Measurements from ENCODE around the gene UBXN4. TPM values are rescaled to one million over a fixed set of nuclear protein-coding genes. Genes with fewer than 3 reads are reported as not detected.

The UBXN4 gene
- total RNA-seq, 1 donor from 2014 or later, result 88.1 TPM

GRCh38 chr2:135744760-135745314 lies 3.2 kb downstream of the UBXN4 start:
- no peaks in the 10 kb centered on the region for H3K27me3 ChIP-seq (ENCODE audit: low read depth)
- peaks cover 39% of the 10 kb centered on the region for H3K36me3 ChIP-seq
- TF ChIP-seq CTCF (IDR thresholded peaks at IDR 0.05), result no peak
- no peak overlapping the region for H3K4me3 ChIP-seq
- H3K9me3 ChIP-seq, result no peaks in the 10 kb centered on the region
- ATAC-seq, result no peak
- no peak for DNase-seq
- H3K27ac ChIP-seq, result no peak overlapping the region
- H3K4me1 ChIP-seq, result peaks cover 33% of the 10 kb centered on the region
- intact Hi-C loops (cut with DNase I), result no loop called here

- DNase-seq, result no peak
- peaks cover 45% of the 10 kb centered on the region for H3K36me3 ChIP-seq
- H3K4me3 ChIP-seq, result no peak overlapping the region
- no peaks in the 10 kb centered on the region for H3K9me3 ChIP-seq
- intact Hi-C loops (cut with DNase I), result no loop called here
- no peak overlapping the region for H3K27ac ChIP-seq
- no peak for TF ChIP-seq CTCF (IDR thresholded peaks at IDR 0.05)
- no peaks in the 10 kb centered on the region for H3K27me3 ChIP-seq (ENCODE audit: low read depth)
- peaks cover 33% of the 10 kb centered on the region for H3K4me1 ChIP-seq
- no peak for ATAC-seq
These were observed 3.9 kb downstream of the UBXN4 start for GRCh38 chr2:135745545-135745944.

GRCh38 chr2:135755573-135755972 lies 13.9 kb downstream of the UBXN4 start:
- Histone ChIP-seq H3K27me3 (ENCODE audit: low read depth) (no peaks in the 10 kb centered on the region), H3K4me1 (no peaks in the 10 kb centered on the region), H3K27ac (no peak overlapping the region), H3K9me3 (peaks cover 13% of the 10 kb centered on the region), H3K4me3 (no peak overlapping the region), H3K36me3 (peaks cover 92% of the 10 kb centered on the region)
- no peak for DNase-seq
- intact Hi-C loops (cut with DNase I), result no loop called here
- ATAC-seq, result no peak
- no peak for TF ChIP-seq CTCF (IDR thresholded peaks at IDR 0.05)

GRCh38 chr2:135756692-135757091 lies 15.0 kb downstream of the UBXN4 start:
- no peak for DNase-seq
- Histone ChIP-seq H3K4me1 (no peaks in the 10 kb centered on the region), H3K36me3 (peaks cover 96% of the 10 kb centered on the region), H3K27ac (no peak overlapping the region), H3K9me3 (peaks cover 13% of the 10 kb centered on the region), H3K4me3 (no peak overlapping the region), H3K27me3 (ENCODE audit: low read depth) (no peaks in the 10 kb centered on the region)
- no peak for ATAC-seq
- intact Hi-C loops (cut with DNase I), result no loop called here
- TF ChIP-seq CTCF (IDR thresholded peaks at IDR 0.05), result no peak

GRCh38 chr2:135762022-135762421 lies 20.4 kb downstream of the UBXN4 start:
- intact Hi-C loops (cut with DNase I), result no loop called here
- Histone ChIP-seq H3K4me1 (no peaks in the 10 kb centered on the region), H3K9me3 (peaks cover 5% of the 10 kb centered on the region), H3K36me3 (peaks cover 100% of the 10 kb centered on the region), H3K27ac (no peak overlapping the region), H3K27me3 (ENCODE audit: low read depth) (no peaks in the 10 kb centered on the region), H3K4me3 (no peak overlapping the region)
- TF ChIP-seq CTCF (IDR thresholded peaks at IDR 0.05), result no peak
- no peak for ATAC-seq
- no peak for DNase-seq

- intact Hi-C loops (cut with DNase I), result no loop called here
These were observed 20.9 kb downstream of the UBXN4 start for GRCh38 chr2:135762530-135762929.

More at GRCh38 chr2:135762530-135762929, 20.9 kb downstream of the UBXN4 start:
- no peaks in the 10 kb centered on the region for H3K27me3 ChIP-seq (ENCODE audit: low read depth)
- no peak overlapping the region for H3K27ac ChIP-seq
- no peaks in the 10 kb centered on the region for H3K4me1 ChIP-seq
- TF ChIP-seq CTCF (IDR thresholded peaks at IDR 0.05), result no peak
- peaks cover 100% of the 10 kb centered on the region for H3K36me3 ChIP-seq
- H3K9me3 ChIP-seq, result no peaks in the 10 kb centered on the region
- ATAC-seq, result no peak
- no peak overlapping the region for H3K4me3 ChIP-seq
- DNase-seq, result no peak
